Stimulated activated CD4-positive, alpha-beta T cell treated with anti-CD3 and anti-CD28 coated beads, Interleukin-2, amount 100 ng/mL, for 4 hours (primary cell): Measurements from ENCODE around the gene XYLT1.

Source experiments
- DNase-seq: peaks from one replicate; pipeline ENCODE4 v3.0.0-alpha.2; 2020; ENCODE audit warnings: low read depth

XYLT1 gene

GRCh38 chr16:17457513-17457912 is 13.2 kb downstream of the XYLT1 start:
- DNase-seq: no peak

- no peak for DNase-seq
Observed at GRCh38 chr16:17454162-17454730, 16.5 kb downstream of the XYLT1 start.

- no peak for DNase-seq
Observed at GRCh38 chr16:17453364-17454038, 17.3 kb downstream of the XYLT1 start.

GRCh38 chr16:17452922-17453321 is 17.8 kb downstream of the XYLT1 start:
- no peak for DNase-seq

GRCh38 chr16:17451843-17452242 is 18.9 kb downstream of the XYLT1 start:
- DNase-seq: no peak

GRCh38 chr16:17450291-17450690 is 20.5 kb downstream of the XYLT1 start:
- DNase-seq: no peak

GRCh38 chr16:17448640-17449638 is 21.8 kb downstream of the XYLT1 start:
- DNase-seq: no peak

GRCh38 chr16:17447101-17447569 is 23.6 kb downstream of the XYLT1 start:
- no peak for DNase-seq

- DNase-seq: no peak
Observed at GRCh38 chr16:17446661-17447060, 24.1 kb downstream of the XYLT1 start.

- no peak for DNase-seq
Observed at GRCh38 chr16:17445421-17445820, 25.3 kb downstream of the XYLT1 start.

- no peak for DNase-seq
Observed at GRCh38 chr16:17444658-17445057, 26.1 kb downstream of the XYLT1 start.

- DNase-seq: no peak
Observed at GRCh38 chr16:17440131-17440530, 30.6 kb downstream of the XYLT1 start.

GRCh38 chr16:17439580-17439979 is 31.2 kb downstream of the XYLT1 start:
- no peak for DNase-seq

- DNase-seq: no peak
Observed at GRCh38 chr16:17437981-17438380, 32.8 kb downstream of the XYLT1 start.

- no peak for DNase-seq
Observed at GRCh38 chr16:17437127-17437720, 33.5 kb downstream of the XYLT1 start.

GRCh38 chr16:17435318-17435717 is 35.4 kb downstream of the XYLT1 start:
- no peak for DNase-seq

GRCh38 chr16:17433577-17434451 is 36.9 kb downstream of the XYLT1 start:
- no peak for DNase-seq

GRCh38 chr16:17432901-17433576 is 37.7 kb downstream of the XYLT1 start:
- DNase-seq: no peak

GRCh38 chr16:17431968-17432625 is 38.7 kb downstream of the XYLT1 start:
- no peak for DNase-seq

GRCh38 chr16:17431012-17431411 is 39.7 kb downstream of the XYLT1 start:
- DNase-seq: no peak
